HFFc6 (cell line): ENCODE data around the gene PIK3C2B. TPM values are rescaled to one million over a fixed set of nuclear protein-coding genes. Genes with fewer than 3 reads are reported as not detected.
A peak's percentile ranks its signal among the peaks of the same experiment; 100 is the strongest.
"Not testable (repeated sequence)": the region's sequence is repeated elsewhere in the genome, so short reads cannot be mapped to it uniquely, and the experiment has no call there.

Experiments
- DNase-seq: peaks from one replicate; pipeline ENCODE4 v3.0.0-alpha.2; 2018
- H3K27ac Mint-ChIP-seq: 2 replicates; pipeline ENCODE4 v1.8.0; 2020; ENCODE audit warnings: mild to moderate bottlenecking, mixed read lengths
- H3K27me3 Mint-ChIP-seq: 2 replicates; pipeline ENCODE4 v1.8.0; 2021; ENCODE audit warnings: mild to moderate bottlenecking, moderate library complexity, mixed read lengths; ENCODE audit not compliant: insufficient read depth
- H3K36me3 Mint-ChIP-seq: 2 replicates; pipeline ENCODE4 v1.8.0; 2021; ENCODE audit warnings: low read depth, mixed read lengths
- H3K4me1 Mint-ChIP-seq: 2 replicates; pipeline ENCODE4 v1.8.0; 2020; ENCODE audit warnings: low read depth, mixed read lengths
- H3K4me3 Mint-ChIP-seq: 2 replicates; pipeline ENCODE4 v1.8.0; 2020; ENCODE audit warnings: mild to moderate bottlenecking, moderate library complexity, mixed read lengths
- H3K9me3 Mint-ChIP-seq: 2 replicates; pipeline ENCODE4 v1.8.0; 2020; ENCODE audit warnings: mild to moderate bottlenecking, mixed read lengths
- CTCF ChIP-seq: fragments of 200-600 bp; sonication (generic); IDR thresholded peaks from 2 replicates; pipeline ENCODE4 v1.5.0; 2021; ENCODE audit warnings: antibody characterized with exemption, mild to moderate bottlenecking
- total RNA-seq, 6 experiments: library from RNA; stranded (reverse); fragmentation: NEBNext Ultra II Directional; extraction: Animal tissue kit (Norgen Biotek cat#: 25700); gene quantifications; 2 replicates in 1 of 6; 3 replicates in 5 of 6; pipeline ENCODE4 v1.2.3, GENCODE V29; 2021

PIK3C2B gene
- total RNA-seq, 6 experiments from 2014 or later: 1.6 to 3.2 (median 2.0) TPM

GRCh38 chr1:204529371-204529895 lies 34.8 kb upstream of the PIK3C2B start:
- H3K27ac Mint-ChIP-seq: no peak overlapping the region
- TF ChIP-seq CTCF: peak; percentile 35; the same call in 1 of the 2 replicates
- DNase-seq: no peak
- H3K4me3 Mint-ChIP-seq: no peak overlapping the region
- H3K27me3 Mint-ChIP-seq: no peaks in the 10 kb centered on the region
- peaks cover 5% of the 10 kb centered on the region; the same call in 1 of the 2 replicates for H3K4me1 Mint-ChIP-seq
- no peaks in the 10 kb centered on the region; the same call in 1 of the 2 replicates for H3K9me3 Mint-ChIP-seq
- H3K36me3 Mint-ChIP-seq: peaks cover 30% of the 10 kb centered on the region

- Mint-ChIP-seq H3K27me3 (no peaks in the 10 kb centered on the region), H3K36me3 (peaks cover 35% of the 10 kb centered on the region)
Observed at GRCh38 chr1:204528677-204529076, 34.1 kb upstream of the PIK3C2B start.

GRCh38 chr1:204528241-204528640 lies 33.6 kb upstream of the PIK3C2B start:
- Mint-ChIP-seq H3K4me3 (no peak overlapping the region), H3K9me3 (peaks cover 7% of the 10 kb centered on the region; the same call in 1 of the 2 replicates), H3K36me3 (peaks cover 37% of the 10 kb centered on the region), H3K4me1 (peaks cover 11% of the 10 kb centered on the region), H3K27ac (no peak overlapping the region), H3K27me3 (no peaks in the 10 kb centered on the region)
- no peak for TF ChIP-seq CTCF
- DNase-seq: no peak

More at GRCh38 chr1:204528677-204529076, 34.1 kb upstream of the PIK3C2B start:
- Mint-ChIP-seq H3K4me1 (peaks cover 9% of the 10 kb centered on the region), H3K9me3 (peaks cover 4% of the 10 kb centered on the region; the same call in 1 of the 2 replicates), H3K27ac (no peak overlapping the region), H3K4me3 (no peak overlapping the region)
- DNase-seq: no peak
- TF ChIP-seq CTCF: no peak

- DNase-seq: no peak
- peaks cover 30% of the 10 kb centered on the region for H3K36me3 Mint-ChIP-seq
- no peaks in the 10 kb centered on the region for H3K27me3 Mint-ChIP-seq
- H3K27ac Mint-ChIP-seq: no peak overlapping the region
- H3K9me3 Mint-ChIP-seq: peaks cover 12% of the 10 kb centered on the region
- no peak overlapping the region for H3K4me3 Mint-ChIP-seq
- TF ChIP-seq CTCF: no peak
- H3K4me1 Mint-ChIP-seq: peaks cover 29% of the 10 kb centered on the region
Observed at GRCh38 chr1:204524986-204525385, 30.4 kb upstream of the PIK3C2B start.

- peaks cover 35% of the 10 kb centered on the region for H3K36me3 Mint-ChIP-seq
- peaks cover 33% of the 10 kb centered on the region for H3K4me1 Mint-ChIP-seq
- TF ChIP-seq CTCF: no peak
- no peak for DNase-seq
- H3K27ac Mint-ChIP-seq: peak overlapping the region; percentile 40; the same call in 1 of the 2 replicates
- peaks cover 12% of the 10 kb centered on the region for H3K9me3 Mint-ChIP-seq
- H3K27me3 Mint-ChIP-seq: no peaks in the 10 kb centered on the region
- H3K4me3 Mint-ChIP-seq: no peak overlapping the region
Observed at GRCh38 chr1:204523605-204524215, 29.1 kb upstream of the PIK3C2B start.

GRCh38 chr1:204521941-204522521 lies 27.4 kb upstream of the PIK3C2B start:
- Mint-ChIP-seq H3K9me3 (peaks cover 12% of the 10 kb centered on the region), H3K4me1 (peaks cover 40% of the 10 kb centered on the region), H3K36me3 (peaks cover 46% of the 10 kb centered on the region)
- H3K27me3 Mint-ChIP-seq, H3K4me3 Mint-ChIP-seq, DNase-seq, H3K27ac Mint-ChIP-seq: not testable (repeated sequence)
